Urothelium cell line (cell line): ENCODE data around the gene DENND1A.
"Not testable (repeated sequence)": the region's sequence is repeated elsewhere in the genome, so short reads cannot be mapped to it uniquely, and the experiment has no call there.

Experiments
- DNase-seq: peaks from one replicate; pipeline ENCODE4 v3.0.0; 2011; ENCODE audit warnings: low spot score, mixed read lengths
- FAIRE-seq: peaks from 2 replicates; lab custom pipeline; 2011; peaks lifted over from hg19 to GRCh38; lab: Jason Lieb, UNC

DENND1A gene

GRCh38 chr9:123828449-123828848 is 101.5 kb downstream of the DENND1A start:
- DNase-seq (no peak), FAIRE-seq (no peak)

- FAIRE-seq (no peak), DNase-seq (peak; percentile 13)
These were observed 104.4 kb downstream of the DENND1A start for GRCh38 chr9:123825342-123826060.

DNA sequence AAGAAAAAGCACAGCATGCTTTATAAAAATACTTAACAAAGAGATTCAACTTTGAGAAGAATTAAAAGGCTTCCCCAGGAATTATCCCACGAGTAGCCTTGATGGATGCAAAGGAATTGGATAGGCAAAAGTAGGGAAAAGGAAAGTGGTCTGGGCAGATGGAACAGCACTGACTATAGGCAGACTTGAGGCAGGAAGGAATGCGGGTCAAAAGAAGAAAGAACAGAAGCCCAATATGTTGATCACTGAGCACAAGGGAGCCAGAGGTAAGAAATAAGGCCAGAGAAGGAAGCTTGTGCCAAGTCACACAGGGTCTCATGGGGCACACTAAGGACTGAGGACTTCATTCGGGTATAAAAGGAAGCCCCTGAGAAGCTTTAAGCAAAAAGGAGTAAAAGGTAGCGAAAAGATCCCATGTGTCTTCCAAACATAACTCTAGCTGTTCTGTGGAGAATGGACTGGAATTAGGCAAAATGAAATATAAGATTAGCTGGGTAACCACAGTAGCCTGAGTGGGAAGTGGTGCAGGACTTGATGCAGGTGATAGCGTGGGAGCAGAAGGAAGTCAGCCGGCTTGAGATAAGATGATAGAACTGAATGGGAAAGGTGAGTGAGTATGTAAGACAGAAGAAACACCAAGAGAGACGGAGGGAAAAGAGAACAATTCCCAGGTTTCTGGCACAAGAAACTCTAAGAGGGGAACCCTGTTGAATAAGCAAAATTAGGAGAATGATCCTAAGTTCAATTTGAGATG is 106.6 kb downstream of the DENND1A start:
- no peak for FAIRE-seq
- no peak for DNase-seq

DNA sequence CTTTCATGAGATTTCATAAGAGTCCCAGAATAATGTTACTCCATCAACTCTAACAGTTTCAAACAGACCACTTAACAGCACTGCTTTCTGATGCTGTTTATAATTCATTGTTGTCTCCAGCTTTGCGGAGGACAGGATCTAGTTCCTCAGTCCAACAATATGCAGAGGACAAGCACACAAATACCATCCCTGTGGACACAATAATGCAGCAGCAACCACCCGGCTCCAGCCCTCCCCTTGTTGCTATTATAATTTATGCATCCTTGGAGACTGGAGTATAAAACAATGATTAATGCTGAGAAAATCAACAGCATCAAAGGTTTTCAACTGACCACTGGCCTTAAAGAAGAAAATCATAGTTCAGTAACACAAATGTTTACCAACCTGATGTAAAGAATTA is 108.3 kb downstream of the DENND1A start:
- no peak for FAIRE-seq
- DNase-seq = no peak

GRCh38 chr9:123820139-123820538 is 109.8 kb downstream of the DENND1A start:
- no peak for FAIRE-seq

DNA sequence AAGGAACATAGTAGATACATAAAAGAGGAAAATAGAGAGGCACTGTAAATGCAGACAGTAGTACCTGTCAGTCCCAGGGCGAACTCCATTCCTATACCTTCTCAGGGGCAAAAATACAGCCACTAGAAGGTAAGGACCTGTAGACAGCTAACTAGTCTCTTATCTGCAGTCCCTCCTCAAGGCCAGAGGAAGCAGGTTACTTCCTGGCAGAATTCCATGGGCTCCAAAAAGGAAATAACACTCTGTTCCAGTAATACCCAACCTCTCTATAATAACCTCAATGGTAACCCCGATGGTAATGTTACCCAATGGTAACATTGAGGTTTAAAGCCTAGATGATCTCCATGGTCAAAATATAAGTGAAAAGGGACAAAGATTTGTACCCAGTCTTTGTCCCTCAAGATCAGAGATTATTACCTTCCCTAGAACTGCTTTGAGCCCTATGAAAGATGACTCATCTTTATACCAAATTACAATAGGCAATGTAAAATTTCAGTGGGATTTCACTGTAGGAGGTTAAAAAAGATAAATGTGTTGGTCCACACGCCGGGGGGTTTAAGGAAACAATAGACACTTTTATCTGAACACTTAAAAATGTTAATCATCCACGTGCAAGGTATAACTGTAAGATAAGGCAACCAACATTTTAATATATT is 113.0 kb downstream of the DENND1A start:
- DNase-seq (no peak), FAIRE-seq (no peak)

More at GRCh38 chr9:123820139-123820538, 109.8 kb downstream of the DENND1A start:
- no peak for DNase-seq

GRCh38 chr9:123815856-123816255 is 114.1 kb downstream of the DENND1A start:
- not testable (repeated sequence) for FAIRE-seq, DNase-seq

- no peak for DNase-seq
- no peak for FAIRE-seq
These were observed 115.4 kb downstream of the DENND1A start for GRCh38 chr9:123814496-123814895.

- no peak for FAIRE-seq
- DNase-seq = no peak
These were observed 116.9 kb downstream of the DENND1A start for GRCh38 chr9:123812984-123813383.

DNA sequence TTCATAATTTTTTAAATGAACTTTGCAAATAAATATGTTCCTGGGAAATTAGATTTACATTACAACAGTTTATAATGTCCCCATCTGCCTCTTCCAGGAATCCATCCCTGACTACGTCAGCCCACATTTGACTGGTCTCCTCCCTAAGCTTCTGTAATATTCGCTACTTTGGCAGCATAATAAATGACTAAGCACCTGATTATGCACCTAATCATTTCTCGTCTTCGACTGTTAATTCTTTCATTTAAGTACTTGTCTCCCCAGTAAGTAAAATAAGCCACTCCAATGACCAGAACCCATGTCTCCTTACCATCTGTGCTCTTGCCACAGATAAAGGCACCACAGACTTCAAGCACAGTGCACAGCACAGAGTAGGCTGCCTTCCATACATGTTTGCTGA is 122.7 kb downstream of the DENND1A start:
- no peak for FAIRE-seq
- DNase-seq = no peak

DNA sequence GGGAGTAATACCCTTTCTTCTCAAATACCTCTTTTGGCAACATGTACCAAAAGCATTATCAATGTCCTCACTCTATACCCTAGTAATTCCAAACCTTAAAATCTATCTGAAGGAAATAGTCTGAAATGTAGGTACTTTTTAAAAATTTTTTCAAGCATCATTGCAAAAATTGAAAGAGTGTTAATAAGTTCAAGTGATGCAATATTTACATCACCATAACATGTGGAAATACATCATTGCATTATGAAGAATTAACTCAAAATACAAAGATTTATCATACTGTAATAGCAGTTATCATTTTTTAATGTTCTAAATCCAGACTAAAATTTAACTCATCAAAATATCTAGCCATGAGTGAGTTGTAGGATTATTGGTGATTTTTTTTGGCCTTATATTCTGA is 123.1 kb downstream of the DENND1A start:
- FAIRE-seq (no peak), DNase-seq (no peak)

GRCh38 chr9:123798195-123798594 is 131.7 kb downstream of the DENND1A start:
- no peak for FAIRE-seq
- no peak for DNase-seq

GRCh38 chr9:123796618-123797484 is 133.1 kb downstream of the DENND1A start:
- no peak for DNase-seq
- no peak for FAIRE-seq

GRCh38 chr9:123796094-123796493 is 133.8 kb downstream of the DENND1A start:
- FAIRE-seq = no peak
- no peak for DNase-seq

DNA sequence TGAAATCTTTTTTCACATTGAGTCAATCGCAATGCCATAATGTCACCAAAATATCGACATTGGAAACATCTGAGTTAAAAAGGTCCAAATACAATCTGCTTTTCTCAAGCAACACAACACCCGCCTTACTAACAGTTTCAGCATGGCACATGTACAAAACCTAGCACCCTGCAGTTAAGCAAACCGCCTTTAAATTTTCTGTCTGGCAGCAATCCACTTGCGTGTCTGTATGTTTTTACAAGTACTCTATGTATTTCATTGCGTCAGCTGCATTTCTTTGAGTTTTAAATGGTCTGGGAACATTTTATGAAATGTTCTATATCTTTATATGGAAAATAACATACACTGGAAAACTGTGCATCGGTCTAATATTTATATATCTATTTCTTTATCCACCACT is 134.6 kb downstream of the DENND1A start:
- no peak for DNase-seq
- no peak for FAIRE-seq

DNA sequence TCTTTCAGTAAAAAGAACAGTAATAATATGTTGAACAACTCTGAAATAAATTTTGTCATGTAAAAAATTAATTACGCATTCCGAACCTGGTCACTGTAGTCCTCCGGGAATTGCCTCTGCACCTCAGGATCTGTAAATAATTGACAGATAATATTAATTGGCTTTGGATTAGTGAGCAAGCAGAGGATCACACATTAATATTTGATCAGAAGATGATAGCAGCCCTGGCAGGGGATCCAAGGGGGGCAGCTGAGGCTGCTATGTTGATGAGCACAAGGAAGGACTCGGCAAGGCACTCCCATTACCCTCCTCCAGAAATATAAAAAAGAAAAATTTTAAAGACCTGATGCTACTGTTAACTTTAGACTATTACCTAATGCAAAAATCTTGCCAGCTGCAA is 137.4 kb downstream of the DENND1A start:
- DNase-seq = no peak
- FAIRE-seq = no peak

- FAIRE-seq = no peak
- DNase-seq = no peak
These were observed 140.2 kb downstream of the DENND1A start for GRCh38 chr9:123789554-123790292.

DNA sequence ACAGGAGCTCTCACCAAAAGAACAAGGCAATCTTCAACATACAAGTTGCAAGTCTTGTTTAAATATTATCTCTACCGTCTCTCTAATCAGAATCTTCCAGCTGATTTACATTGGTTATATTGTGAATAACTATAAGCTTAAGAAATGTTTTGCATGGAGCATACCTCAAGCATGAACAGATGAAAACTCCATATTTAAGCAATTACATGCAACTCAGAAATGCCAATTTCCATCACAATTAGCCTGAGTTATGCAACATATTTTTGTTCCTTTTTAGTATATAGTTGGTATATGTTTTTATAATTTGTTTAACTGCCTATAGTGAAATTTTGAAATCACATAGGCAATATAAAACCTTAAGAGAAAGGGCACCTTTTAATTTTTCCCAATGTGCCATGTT is 142.5 kb downstream of the DENND1A start:
- no peak for DNase-seq
- FAIRE-seq = no peak

DNA sequence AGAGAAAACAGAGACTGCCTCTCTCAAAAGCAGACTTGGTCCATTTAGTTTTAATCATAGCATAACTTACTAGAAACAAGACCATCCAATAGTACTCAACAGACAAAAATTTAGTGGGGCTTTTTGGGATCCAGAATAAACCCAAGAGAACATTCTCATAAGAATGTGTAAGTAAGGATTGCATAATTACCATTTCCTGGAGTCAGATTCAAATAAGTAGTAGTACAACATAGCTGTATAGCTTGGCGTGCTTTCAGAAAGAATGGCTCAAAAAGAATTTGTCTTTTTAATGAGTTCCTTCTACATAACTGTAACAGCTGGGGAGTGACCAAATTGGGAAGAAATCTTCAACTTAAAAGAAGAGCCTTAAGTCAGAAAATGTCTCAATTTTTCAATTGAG is 145.4 kb downstream of the DENND1A start:
- FAIRE-seq (no peak), DNase-seq (no peak)

GRCh38 chr9:123778232-123778902 is 151.6 kb downstream of the DENND1A start:
- DNase-seq (no peak), FAIRE-seq (no peak)
